Activated CD4-positive, alpha-beta memory T cell treated with anti-CD3 and anti-CD28 coated beads for 36 hours (primary cell): ENCODE data around the gene BTBD9. TPM values are rescaled to one million over a fixed set of nuclear protein-coding genes. Genes with fewer than 3 reads are reported as not detected.

Experiments used
- CTCF ChIA-PET: fragments of 350-600 bp; sonication (Branson Sonifier 250); formaldehyde crosslinking; loops from one replicate; lab custom pipeline; 2021; ENCODE audit warnings: antibody characterized with exemption, inconsistent platforms; lab: Charles Lee
- POLR2A ChIA-PET: fragments of 350-600 bp; sonication (Branson Sonifier 250); formaldehyde crosslinking; loops from one replicate; lab custom pipeline; 2021; ENCODE audit warnings: antibody characterized with exemption; lab: Charles Lee
- DNase-seq: peaks from one replicate; pipeline ENCODE4 v3.0.0-alpha.2; 2020
- H3K27ac Mint-ChIP-seq: one replicate; pipeline ENCODE4 v1.8.0; 2021; ENCODE audit warnings: mixed read lengths
- H3K27me3 Mint-ChIP-seq: one replicate; pipeline ENCODE4 v1.8.0; 2021; ENCODE audit warnings: mixed read lengths
- H3K36me3 Mint-ChIP-seq: one replicate; pipeline ENCODE4 v1.8.0; 2021; ENCODE audit warnings: mixed read lengths
- H3K4me1 Mint-ChIP-seq: one replicate; pipeline ENCODE4 v1.8.0; 2021; ENCODE audit warnings: low read depth, mixed read lengths
- H3K4me3 Mint-ChIP-seq: one replicate; pipeline ENCODE4 v1.8.0; 2021; ENCODE audit warnings: mild to moderate bottlenecking, mixed read lengths
- H3K9me3 Mint-ChIP-seq: one replicate; pipeline ENCODE4 v1.8.0; 2021; ENCODE audit warnings: mixed read lengths
- intact Hi-C: fragments of 100-400 bp; cut with micrococcal nuclease; formaldehyde crosslinking; loops from one replicate; pipeline ENCODE4 v1.15.1; 2023
- total RNA-seq, 2 experiments: library from RNA; stranded (reverse); gene quantifications; one replicate each; pipeline ENCODE4 v1.2.3, GENCODE V29; 2021

Gene BTBD9
- total RNA-seq, 2 experiments from 2014 or later = 14.4 to 14.6 TPM

- Mint-ChIP-seq H3K9me3 (no peaks in the 10 kb centered on the region), H3K4me1 (peaks cover 9% of the 10 kb centered on the region), H3K27ac (no peak overlapping the region), H3K4me3 (no peak overlapping the region), H3K36me3 (no peaks in the 10 kb centered on the region), H3K27me3 (no peaks in the 10 kb centered on the region)
- CTCF ChIA-PET = no interaction called here
- POLR2A ChIA-PET = no interaction called here
- no peak for DNase-seq
- intact Hi-C loops = loop anchor here (5.0 to 10.0 kb wide), 3 partner anchors 475 to 1012 kb away; no protein-coding TSS in a partner anchor
Observed at GRCh38 chr6:38499529-38500096, 140.1 kb downstream of the BTBD9 start.

GRCh38 chr6:38498805-38499445, 140.8 kb downstream of the BTBD9 start:
- H3K36me3 Mint-ChIP-seq = no peaks in the 10 kb centered on the region
- H3K9me3 Mint-ChIP-seq = no peaks in the 10 kb centered on the region
- POLR2A ChIA-PET = interaction anchor here (0.6 kb wide), 1 partner anchor 739 kb away, joined by 3 read pairs; no protein-coding TSS in a partner anchor
- no peak overlapping the region for H3K27ac Mint-ChIP-seq
- H3K27me3 Mint-ChIP-seq = no peaks in the 10 kb centered on the region
- no peak overlapping the region for H3K4me3 Mint-ChIP-seq
- CTCF ChIA-PET = no interaction called here
- no peak for DNase-seq
- intact Hi-C loops = loop anchor here (5.0 to 10.0 kb wide), 3 partner anchors 474 to 1012 kb away; no protein-coding TSS in a partner anchor
- H3K4me1 Mint-ChIP-seq = peaks cover 9% of the 10 kb centered on the region

GRCh38 chr6:38498085-38498484, 141.6 kb downstream of the BTBD9 start:
- ChIA-PET CTCF (interaction anchor here (2.4 kb wide), 1 partner anchor 72 kb away, joined by 7 read pairs; no protein-coding TSS in a partner anchor), POLR2A (interaction anchor here (0.6 kb wide), 2 partner anchors 738 to 879 kb away, joined by 3 read pairs; no protein-coding TSS in a partner anchor)
- no peak for DNase-seq
- H3K4me3 Mint-ChIP-seq = no peak overlapping the region
- H3K27me3 Mint-ChIP-seq = no peaks in the 10 kb centered on the region
- no peaks in the 10 kb centered on the region for H3K9me3 Mint-ChIP-seq
- intact Hi-C loops = loop anchor here (5.0 to 10.0 kb wide), 3 partner anchors 473 to 1011 kb away; no protein-coding TSS in a partner anchor
- H3K4me1 Mint-ChIP-seq = peaks cover 9% of the 10 kb centered on the region
- H3K27ac Mint-ChIP-seq = no peak overlapping the region
- H3K36me3 Mint-ChIP-seq = no peaks in the 10 kb centered on the region

GRCh38 chr6:38497546-38497945, 142.2 kb downstream of the BTBD9 start:
- no peaks in the 10 kb centered on the region for H3K9me3 Mint-ChIP-seq
- POLR2A ChIA-PET = no interaction called here
- intact Hi-C loops = loop anchor here (5.0 to 10.0 kb wide), 3 partner anchors 473 to 1010 kb away; no protein-coding TSS in a partner anchor
- no peaks in the 10 kb centered on the region for H3K27me3 Mint-ChIP-seq
- CTCF ChIA-PET = interaction anchor here (2.4 kb wide), 1 partner anchor 73 kb away, joined by 7 read pairs; no protein-coding TSS in a partner anchor
- H3K4me1 Mint-ChIP-seq = peaks cover 9% of the 10 kb centered on the region
- H3K27ac Mint-ChIP-seq = no peak overlapping the region
- no peak for DNase-seq
- no peak overlapping the region for H3K4me3 Mint-ChIP-seq
- H3K36me3 Mint-ChIP-seq = no peaks in the 10 kb centered on the region

GRCh38 chr6:38495922-38496635, 143.7 kb downstream of the BTBD9 start:
- intact Hi-C loops = loop anchor here (1.0 to 10.0 kb wide), 4 partner anchors 176 to 1009 kb away; no protein-coding TSS in a partner anchor

GRCh38 chr6:38495518-38495917, 144.2 kb downstream of the BTBD9 start:
- Mint-ChIP-seq H3K27ac (no peak overlapping the region), H3K4me3 (no peak overlapping the region), H3K36me3 (no peaks in the 10 kb centered on the region), H3K27me3 (no peaks in the 10 kb centered on the region), H3K4me1 (peaks cover 9% of the 10 kb centered on the region), H3K9me3 (no peaks in the 10 kb centered on the region)
- DNase-seq = peak; percentile 41
- CTCF ChIA-PET = interaction anchor here (2.2 to 2.4 kb wide), 4 partner anchors 11 to 789 kb away, joined by 13 to 21 read pairs (median 17); no protein-coding TSS in a partner anchor
- intact Hi-C loops = loop anchor here (1.0 to 10.0 kb wide), 4 partner anchors 177 to 1008 kb away; no protein-coding TSS in a partner anchor
- POLR2A ChIA-PET = no interaction called here

More at GRCh38 chr6:38495922-38496635, 143.7 kb downstream of the BTBD9 start:
- H3K27ac Mint-ChIP-seq = no peak overlapping the region
- H3K4me1 Mint-ChIP-seq = peaks cover 9% of the 10 kb centered on the region
- H3K27me3 Mint-ChIP-seq = no peaks in the 10 kb centered on the region
- H3K9me3 Mint-ChIP-seq = no peaks in the 10 kb centered on the region
- H3K36me3 Mint-ChIP-seq = no peaks in the 10 kb centered on the region
- POLR2A ChIA-PET = interaction anchor here (0.6 kb wide), 1 partner anchor 146 kb away, joined by 6 read pairs; no protein-coding TSS in a partner anchor
- peak; percentile 48 for DNase-seq
- CTCF ChIA-PET = interaction anchor here (0.5 to 2.4 kb wide), 3 partner anchors 74 to 791 kb away, joined by 3 to 7 read pairs (median 4); no protein-coding TSS in a partner anchor
- no peak overlapping the region for H3K4me3 Mint-ChIP-seq

GRCh38 chr6:38493931-38494547, 145.7 kb downstream of the BTBD9 start:
- H3K27me3 Mint-ChIP-seq = no peaks in the 10 kb centered on the region
- POLR2A ChIA-PET = no interaction called here
- H3K9me3 Mint-ChIP-seq = no peaks in the 10 kb centered on the region
- peak; percentile 88 for DNase-seq
- H3K27ac Mint-ChIP-seq = no peak overlapping the region
- H3K4me3 Mint-ChIP-seq = no peak overlapping the region
- H3K4me1 Mint-ChIP-seq = peaks cover 9% of the 10 kb centered on the region
- no peaks in the 10 kb centered on the region for H3K36me3 Mint-ChIP-seq
- CTCF ChIA-PET = interaction anchor here (0.6 to 2.4 kb wide), 54 partner anchors 9 to 1023 kb away, joined by 3 to 21 read pairs (median 4); partner anchors contain the start of gene DNAH8
- intact Hi-C loops = loop anchor here (5.0 to 10.0 kb wide), 4 partner anchors 469 to 909 kb away; partner anchors contain the start of gene MDGA1

GRCh38 chr6:38492031-38492430, 147.7 kb downstream of the BTBD9 start:
- H3K4me1 Mint-ChIP-seq = peaks cover 9% of the 10 kb centered on the region
- H3K27ac Mint-ChIP-seq = no peak overlapping the region
- ChIA-PET CTCF (interaction anchor here (1.1 to 1.3 kb wide), 2 partner anchors 10 to 701 kb away, joined by 3 read pairs; no protein-coding TSS in a partner anchor), POLR2A (no interaction called here)
- H3K4me3 Mint-ChIP-seq = no peak overlapping the region
- no peak for DNase-seq
- no peaks in the 10 kb centered on the region for H3K9me3 Mint-ChIP-seq
- H3K27me3 Mint-ChIP-seq = no peaks in the 10 kb centered on the region
- intact Hi-C loops = loop anchor here (5.0 to 10.0 kb wide), 4 partner anchors 467 to 907 kb away; partner anchors contain the start of gene MDGA1
- H3K36me3 Mint-ChIP-seq = no peaks in the 10 kb centered on the region

- H3K27ac Mint-ChIP-seq = no peak overlapping the region
- no peak for DNase-seq
- no peaks in the 10 kb centered on the region for H3K36me3 Mint-ChIP-seq
- H3K9me3 Mint-ChIP-seq = no peaks in the 10 kb centered on the region
- POLR2A ChIA-PET = no interaction called here
- CTCF ChIA-PET = interaction anchor here (1.9 kb wide), 1 partner anchor 11 kb away, joined by 5 read pairs; no protein-coding TSS in a partner anchor
- no peaks in the 10 kb centered on the region for H3K27me3 Mint-ChIP-seq
- peaks cover 5% of the 10 kb centered on the region for H3K4me1 Mint-ChIP-seq
- H3K4me3 Mint-ChIP-seq = no peak overlapping the region
- intact Hi-C loops = loop anchor here (5.0 to 10.0 kb wide), 4 partner anchors 465 to 905 kb away; partner anchors contain the start of gene MDGA1
Observed at GRCh38 chr6:38489951-38490350, 149.8 kb downstream of the BTBD9 start.

GRCh38 chr6:38487423-38487822, 152.3 kb downstream of the BTBD9 start:
- H3K27ac Mint-ChIP-seq = no peak overlapping the region
- H3K36me3 Mint-ChIP-seq = no peaks in the 10 kb centered on the region
- intact Hi-C loops = no loop called here
- H3K4me1 Mint-ChIP-seq = peaks cover 5% of the 10 kb centered on the region
- DNase-seq = no peak
- H3K9me3 Mint-ChIP-seq = no peaks in the 10 kb centered on the region
- H3K27me3 Mint-ChIP-seq = no peaks in the 10 kb centered on the region
- CTCF ChIA-PET = no interaction called here
- no peak overlapping the region for H3K4me3 Mint-ChIP-seq
- POLR2A ChIA-PET = no interaction called here

GRCh38 chr6:38485488-38485887, 154.2 kb downstream of the BTBD9 start:
- peaks cover 5% of the 10 kb centered on the region for H3K4me1 Mint-ChIP-seq
- H3K27ac Mint-ChIP-seq = no peak overlapping the region
- CTCF ChIA-PET = interaction anchor here (4.2 kb wide), 1 partner anchor 9 kb away, joined by 19 read pairs; no protein-coding TSS in a partner anchor
- POLR2A ChIA-PET = no interaction called here
- intact Hi-C loops = no loop called here
- H3K36me3 Mint-ChIP-seq = no peaks in the 10 kb centered on the region
- no peak overlapping the region for H3K4me3 Mint-ChIP-seq
- no peaks in the 10 kb centered on the region for H3K27me3 Mint-ChIP-seq
- H3K9me3 Mint-ChIP-seq = no peaks in the 10 kb centered on the region
- DNase-seq = no peak
